ENCODE measurements around the gene EPC2. TPM values are rescaled to one million over a fixed set of nuclear protein-coding genes. Genes with fewer than 3 reads are reported as not detected.

The EPC2 gene
- total RNA-seq (ENCODE audit: low replicate concordance), result 28.0 and 39.3 TPM in 2 replicates

GRCh38 chr2:148643998-148644882 lies at the start of gene EPC2:
EPC2 (plus strand) TSS chr2:148644751; CDS start chr2:148645018, 267 bp downstream.
- H3K4me3 Mint-ChIP-seq, result peak within 1 kb of the TSS; percentile 98
- TF ChIP-seq CTCF (IDR thresholded peaks at IDR 0.05) (no peak), EZH2 (IDR thresholded peaks at IDR 0.05) (peak; percentile 59), EZH2phosphoT487 (IDR thresholded peaks at IDR 0.05) (no peak)
- Histone ChIP-seq H3K36me3 (no peaks in the 10 kb centered on the region), H2AFZ (replicated peaks) (peak within 1 kb of the TSS; percentile 93), H3F3A (ENCODE audit: low read depth) (peaks cover 15% of the 10 kb centered on the region), H3K4me3 (peak within 1 kb of the TSS; percentile 74), H3K9ac (peak within 1 kb of the TSS; percentile 99), H3K27me3 (peaks cover 29% of the 10 kb centered on the region), H3K79me2 (ENCODE audit: low read depth) (peaks cover 40% of the 10 kb centered on the region), H3K9me3 (ENCODE audit: low read depth) (no peaks in the 10 kb centered on the region), H3K4me2 (peak within 1 kb of the TSS; percentile 87), H4K20me1 (ENCODE audit: low read depth) (peaks cover 38% of the 10 kb centered on the region), H3K4me1 (peaks cover 13% of the 10 kb centered on the region), H3K27ac (peak within 1 kb of the TSS; percentile 99)
- H3K9me3 Mint-ChIP-seq, result peaks cover 2% of the 10 kb centered on the region
- peaks cover 11% of the 10 kb centered on the region for H3K36me3 Mint-ChIP-seq
- H3K27ac Mint-ChIP-seq, result peak within 1 kb of the TSS; percentile 98
- peaks cover 14% of the 10 kb centered on the region for H3K4me1 Mint-ChIP-seq
- peak; percentile 92 for DNase-seq (ENCODE audit: low spot score)
- H3K27me3 Mint-ChIP-seq (ENCODE audit: insufficient read depth, low read depth), result peaks cover 10% of the 10 kb centered on the region

- H3K4me3 Mint-ChIP-seq, result no peak overlapping the region
- no peak overlapping the region for H3K9ac ChIP-seq
- H3K4me1 ChIP-seq, result no peaks in the 10 kb centered on the region
- DNase-seq (ENCODE audit: low spot score), result no peak
- no peaks in the 10 kb centered on the region for H3K79me2 ChIP-seq (ENCODE audit: low read depth)
- no peaks in the 10 kb centered on the region for H3K9me3 ChIP-seq (ENCODE audit: low read depth)
- no peak overlapping the region for H3K4me2 ChIP-seq
- H3K9me3 Mint-ChIP-seq, result no peaks in the 10 kb centered on the region
- H3F3A ChIP-seq (ENCODE audit: low read depth), result no peaks in the 10 kb centered on the region
- no peak overlapping the region for H3K4me3 ChIP-seq
- no peaks in the 10 kb centered on the region for H3K27me3 ChIP-seq
- TF ChIP-seq EZH2phosphoT487 (IDR thresholded peaks at IDR 0.05), result no peak
- TF ChIP-seq CTCF (IDR thresholded peaks at IDR 0.05), result no peak
- TF ChIP-seq EZH2 (IDR thresholded peaks at IDR 0.05), result no peak
- H3K36me3 Mint-ChIP-seq, result no peaks in the 10 kb centered on the region
- H3K36me3 ChIP-seq, result no peaks in the 10 kb centered on the region
- H3K27me3 Mint-ChIP-seq (ENCODE audit: insufficient read depth, low read depth), result peaks cover 5% of the 10 kb centered on the region
- no peak overlapping the region for H3K27ac ChIP-seq
- H2AFZ ChIP-seq (replicated peaks), result no peak overlapping the region
- H3K4me1 Mint-ChIP-seq, result no peaks in the 10 kb centered on the region
- H4K20me1 ChIP-seq (ENCODE audit: low read depth), result no peaks in the 10 kb centered on the region
- H3K27ac Mint-ChIP-seq, result no peak overlapping the region
Measured at GRCh38 chr2:148596018-148596417, 48.5 kb upstream of the EPC2 start.

GRCh38 chr2:148599109-148599991 lies 45.2 kb upstream of the EPC2 start:
- no peaks in the 10 kb centered on the region for H3K9me3 ChIP-seq (ENCODE audit: low read depth)
- H3K36me3 Mint-ChIP-seq, result no peaks in the 10 kb centered on the region
- no peak overlapping the region for H2AFZ ChIP-seq (replicated peaks)
- H3K4me3 ChIP-seq, result no peak overlapping the region
- H3K36me3 ChIP-seq, result no peaks in the 10 kb centered on the region
- no peaks in the 10 kb centered on the region for H4K20me1 ChIP-seq (ENCODE audit: low read depth)
- no peak overlapping the region for H3K9ac ChIP-seq
- no peak overlapping the region for H3K4me2 ChIP-seq
- peaks cover 5% of the 10 kb centered on the region for H3K27me3 Mint-ChIP-seq (ENCODE audit: insufficient read depth, low read depth)
- H3K27ac Mint-ChIP-seq, result no peak overlapping the region
- no peak overlapping the region for H3K4me3 Mint-ChIP-seq
- H3K9me3 Mint-ChIP-seq, result peaks cover 4% of the 10 kb centered on the region
- H3K4me1 Mint-ChIP-seq, result no peaks in the 10 kb centered on the region
- no peak overlapping the region for H3K27ac ChIP-seq
- no peaks in the 10 kb centered on the region for H3K4me1 ChIP-seq
- DNase-seq (ENCODE audit: low spot score), result no peak
- no peaks in the 10 kb centered on the region for H3K79me2 ChIP-seq (ENCODE audit: low read depth)
- H3K27me3 ChIP-seq, result no peaks in the 10 kb centered on the region
- no peaks in the 10 kb centered on the region for H3F3A ChIP-seq (ENCODE audit: low read depth)
- TF ChIP-seq EZH2phosphoT487 (IDR thresholded peaks at IDR 0.05) (no peak), CTCF (IDR thresholded peaks at IDR 0.05) (no peak), EZH2 (IDR thresholded peaks at IDR 0.05) (no peak)
